Measurements from ENCODE around the gene U2SURP.

U2SURP gene

GRCh38 chr3:142966808-142967207 is 34.6 kb upstream of the U2SURP start:
- DNase-seq (ENCODE audit: low read depth in 2 of 2) = no peak
- no peak overlapping the region for H3K4me3 ChIP-seq (replicated peaks in 1 of 2; ENCODE audit: low read depth in 2 of 2, low read length in 2 of 2)
- TF ChIP-seq, protein P1, sequence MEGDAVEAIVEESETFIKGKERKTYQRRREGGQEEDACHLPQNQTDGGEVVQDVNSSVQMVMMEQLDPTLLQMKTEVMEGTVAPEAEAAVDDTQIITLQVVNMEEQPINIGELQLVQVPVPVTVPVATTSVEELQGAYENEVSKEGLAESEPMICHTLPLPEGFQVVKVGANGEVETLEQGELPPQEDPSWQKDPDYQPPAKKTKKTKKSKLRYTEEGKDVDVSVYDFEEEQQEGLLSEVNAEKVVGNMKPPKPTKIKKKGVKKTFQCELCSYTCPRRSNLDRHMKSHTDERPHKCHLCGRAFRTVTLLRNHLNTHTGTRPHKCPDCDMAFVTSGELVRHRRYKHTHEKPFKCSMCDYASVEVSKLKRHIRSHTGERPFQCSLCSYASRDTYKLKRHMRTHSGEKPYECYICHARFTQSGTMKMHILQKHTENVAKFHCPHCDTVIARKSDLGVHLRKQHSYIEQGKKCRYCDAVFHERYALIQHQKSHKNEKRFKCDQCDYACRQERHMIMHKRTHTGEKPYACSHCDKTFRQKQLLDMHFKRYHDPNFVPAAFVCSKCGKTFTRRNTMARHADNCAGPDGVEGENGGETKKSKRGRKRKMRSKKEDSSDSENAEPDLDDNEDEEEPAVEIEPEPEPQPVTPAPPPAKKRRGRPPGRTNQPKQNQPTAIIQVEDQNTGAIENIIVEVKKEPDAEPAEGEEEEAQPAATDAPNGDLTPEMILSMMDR (IDR thresholded peaks at IDR 0.05; ENCODE audit: low read depth, low read length) = no peak

- DNase-seq (ENCODE audit: low read depth in 2 of 2) = no peak
- H3K4me3 ChIP-seq (replicated peaks in 1 of 2; ENCODE audit: low read depth in 2 of 2, low read length in 2 of 2) = no peak overlapping the region
- TF ChIP-seq, protein P1 (IDR thresholded peaks at IDR 0.05; ENCODE audit: low read depth, low read length) = no peak
These were observed 32.9 kb upstream of the U2SURP start for GRCh38 chr3:142968319-142969025.

DNA sequence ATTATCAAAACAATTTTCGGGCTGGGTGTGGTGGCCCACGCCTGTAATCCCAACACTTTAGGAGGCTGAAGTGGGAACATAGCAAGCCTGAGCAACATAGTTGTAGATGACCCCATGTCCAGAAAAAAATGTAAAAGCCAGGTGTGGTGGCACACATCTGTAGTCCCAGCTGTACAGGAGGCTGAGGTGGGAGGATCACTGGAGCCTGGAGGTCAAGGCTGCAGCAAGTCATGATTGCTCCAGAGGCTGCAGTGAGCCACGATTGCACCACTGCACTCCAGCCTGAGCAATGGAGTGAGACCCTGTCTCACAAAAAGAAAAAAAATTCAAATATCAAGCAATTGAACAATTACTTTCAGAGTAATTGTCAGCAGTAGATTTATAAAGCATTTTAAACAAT is 29.9 kb upstream of the U2SURP start:
- no peak for DNase-seq (ENCODE audit: low read depth in 2 of 2)
- no peak overlapping the region for H3K4me3 ChIP-seq (replicated peaks in 1 of 2; ENCODE audit: low read depth in 2 of 2, low read length in 2 of 2)
- TF ChIP-seq, protein P1 (IDR thresholded peaks at IDR 0.05; ENCODE audit: low read depth, low read length) = no peak

GRCh38 chr3:142972092-142972753 is 29.1 kb upstream of the U2SURP start:
- TF ChIP-seq, protein P1 (IDR thresholded peaks at IDR 0.05; ENCODE audit: low read depth, low read length) = no peak
- no peak overlapping the region for H3K4me3 ChIP-seq (replicated peaks in 1 of 2; ENCODE audit: low read depth in 2 of 2, low read length in 2 of 2)
- DNase-seq (ENCODE audit: low read depth in 2 of 2) = no peak

- no peak for DNase-seq (ENCODE audit: low read depth in 2 of 2)
- TF ChIP-seq, protein P1 (IDR thresholded peaks at IDR 0.05; ENCODE audit: low read depth, low read length) = no peak
- no peak overlapping the region for H3K4me3 ChIP-seq (replicated peaks in 1 of 2; ENCODE audit: low read depth in 2 of 2, low read length in 2 of 2)
These were observed 28.0 kb upstream of the U2SURP start for GRCh38 chr3:142973217-142974009.

- TF ChIP-seq, protein P1 (IDR thresholded peaks at IDR 0.05; ENCODE audit: low read depth, low read length) = no peak
- peak in 1 of 2 donors; percentile 7 for DNase-seq (ENCODE audit: low read depth in 2 of 2)
- H3K4me3 ChIP-seq (replicated peaks in 1 of 2; ENCODE audit: low read depth in 2 of 2, low read length in 2 of 2) = no peak overlapping the region
These were observed 25.9 kb upstream of the U2SURP start for GRCh38 chr3:142975316-142975995.
